GM06990 (cell line): ENCODE data around the gene DDA1.

ENCODE experiments used
- DNase-seq: peaks from one replicate; pipeline ENCODE4 v3.0.0-alpha.2; 2011; ENCODE audit not compliant: insufficient read length; ENCODE audit errors: extremely low read depth
- H3K27me3 ChIP-seq: replicated peaks from 2 replicates; pipeline ENCODE4 v1.6.0; 2011; ENCODE audit warnings: low read length; ENCODE audit not compliant: control insufficient read depth, insufficient read depth
- H3K36me3 ChIP-seq: 2 replicates; pipeline ENCODE4 v1.5.1; 2011; ENCODE audit warnings: low read length; ENCODE audit not compliant: control insufficient read depth, insufficient read depth
- H3K4me3 ChIP-seq: replicated peaks from 2 replicates; pipeline ENCODE4 v1.5.1; 2011; ENCODE audit warnings: low read depth, mild to moderate bottlenecking, control low read depth, low read length
- CTCF ChIP-seq: IDR thresholded peaks from 2 replicates; pipeline ENCODE4 v1.5.1; 2011; ENCODE audit warnings: low read length, control low read depth, mild to moderate bottlenecking, inconsistent platforms; ENCODE audit not compliant: insufficient read depth, poor library complexity, severe bottlenecking

DDA1 gene

GRCh38 chr19:17348700-17349099 is 39.3 kb downstream of the DDA1 start:
- H3K36me3 ChIP-seq = no peaks in the 10 kb centered on the region
- TF ChIP-seq CTCF = no peak
- no peaks in the 10 kb centered on the region for H3K27me3 ChIP-seq
- DNase-seq = no peak
- no peak overlapping the region for H3K4me3 ChIP-seq

GRCh38 chr19:17351815-17352435 is 42.6 kb downstream of the DDA1 start:
- H3K27me3 ChIP-seq = no peaks in the 10 kb centered on the region
- DNase-seq = no peak
- TF ChIP-seq CTCF = no peak
- no peaks in the 10 kb centered on the region for H3K36me3 ChIP-seq
- H3K4me3 ChIP-seq = no peak overlapping the region

- H3K4me3 ChIP-seq = no peak overlapping the region
- no peak for TF ChIP-seq CTCF
- H3K36me3 ChIP-seq = no peaks in the 10 kb centered on the region
- no peak for DNase-seq
- no peaks in the 10 kb centered on the region for H3K27me3 ChIP-seq
Observed at GRCh38 chr19:17352608-17353280, 43.4 kb downstream of the DDA1 start.

- no peak for TF ChIP-seq CTCF
- Histone ChIP-seq H3K27me3 (no peaks in the 10 kb centered on the region), H3K36me3 (no peaks in the 10 kb centered on the region), H3K4me3 (no peak overlapping the region)
- DNase-seq = no peak
Observed at GRCh38 chr19:17353386-17353785, 44.0 kb downstream of the DDA1 start.

GRCh38 chr19:17357078-17357666 is 47.8 kb downstream of the DDA1 start:
- DNase-seq = no peak
- no peaks in the 10 kb centered on the region for H3K27me3 ChIP-seq
- H3K36me3 ChIP-seq = no peaks in the 10 kb centered on the region
- no peak overlapping the region for H3K4me3 ChIP-seq
- no peak for TF ChIP-seq CTCF
